ENCODE measurements around the gene HS3ST3A1.

Gene HS3ST3A1

GRCh38 chr17:13542636-13543035 is 59.1 kb downstream of the HS3ST3A1 start:
- H3K36me3 ChIP-seq (replicated peaks; ENCODE audit: insufficient read depth, low read length) = no peaks in the 10 kb centered on the region
- H3K9ac ChIP-seq (ENCODE audit: low read length) = no peak overlapping the region
- H3K27ac ChIP-seq (ENCODE audit: low read length) = no peak overlapping the region
- H3K4me2 ChIP-seq (ENCODE audit: low read depth, low read length) = no peak overlapping the region
- no peaks in the 10 kb centered on the region for H3K27me3 ChIP-seq (replicated peaks; ENCODE audit: insufficient read depth, low read length)
- no peaks in the 10 kb centered on the region for H3K79me2 ChIP-seq (ENCODE audit: low read length)
- no peaks in the 10 kb centered on the region for H3K9me2 ChIP-seq (replicated peaks; ENCODE audit: insufficient read depth, low read length)
- H3K4me1 ChIP-seq (ENCODE audit: low read length) = no peaks in the 10 kb centered on the region
- no peaks in the 10 kb centered on the region for H4K20me1 ChIP-seq (ENCODE audit: insufficient read depth, low read length)
- no peak overlapping the region for H3K4me3 ChIP-seq (ENCODE audit: low read length)
- TF ChIP-seq EZH2phosphoT487 (IDR thresholded peaks at IDR 0.05; ENCODE audit: low read length) = no peak
- TF ChIP-seq EZH2 (optimal IDR thresholded peaks at IDR 0.05; ENCODE audit: low read depth, low read length) = no peak
- no peak for TF ChIP-seq CTCF (IDR thresholded peaks at IDR 0.05; ENCODE audit: low read length)
- no peaks in the 10 kb centered on the region for H3F3A ChIP-seq (ENCODE audit: insufficient read depth, low read length)
- DNase-seq = no peak
- no peak overlapping the region for H2AFZ ChIP-seq (ENCODE audit: low read length)
- H3K9me3 ChIP-seq (replicated peaks; ENCODE audit: insufficient read depth, low read length) = no peaks in the 10 kb centered on the region

- Histone ChIP-seq H3F3A (ENCODE audit: insufficient read depth, low read length) (no peaks in the 10 kb centered on the region), H3K36me3 (replicated peaks; ENCODE audit: insufficient read depth, low read length) (no peaks in the 10 kb centered on the region), H3K27ac (ENCODE audit: low read length) (no peak overlapping the region), H3K4me2 (ENCODE audit: low read depth, low read length) (no peak overlapping the region), H3K9me3 (replicated peaks; ENCODE audit: insufficient read depth, low read length) (no peaks in the 10 kb centered on the region), H3K9me2 (replicated peaks; ENCODE audit: insufficient read depth, low read length) (no peaks in the 10 kb centered on the region), H3K4me1 (ENCODE audit: low read length) (no peaks in the 10 kb centered on the region), H3K27me3 (replicated peaks; ENCODE audit: insufficient read depth, low read length) (no peaks in the 10 kb centered on the region), H3K4me3 (ENCODE audit: low read length) (no peak overlapping the region), H4K20me1 (ENCODE audit: insufficient read depth, low read length) (no peaks in the 10 kb centered on the region), H2AFZ (ENCODE audit: low read length) (no peak overlapping the region), H3K9ac (ENCODE audit: low read length) (no peak overlapping the region), H3K79me2 (ENCODE audit: low read length) (no peaks in the 10 kb centered on the region)
- TF ChIP-seq EZH2 (optimal IDR thresholded peaks at IDR 0.05; ENCODE audit: low read depth, low read length) = no peak
- no peak for TF ChIP-seq CTCF (IDR thresholded peaks at IDR 0.05; ENCODE audit: low read length)
- no peak for TF ChIP-seq EZH2phosphoT487 (IDR thresholded peaks at IDR 0.05; ENCODE audit: low read length)
- DNase-seq = no peak
These were observed 60.7 kb downstream of the HS3ST3A1 start for GRCh38 chr17:13541032-13541480.

GRCh38 chr17:13540546-13540945 is 61.2 kb downstream of the HS3ST3A1 start:
- no peak for TF ChIP-seq CTCF (IDR thresholded peaks at IDR 0.05; ENCODE audit: low read length)
- no peak for TF ChIP-seq EZH2 (optimal IDR thresholded peaks at IDR 0.05; ENCODE audit: low read depth, low read length)
- no peak for TF ChIP-seq EZH2phosphoT487 (IDR thresholded peaks at IDR 0.05; ENCODE audit: low read length)
- Histone ChIP-seq H3F3A (ENCODE audit: insufficient read depth, low read length) (no peaks in the 10 kb centered on the region), H3K9me3 (replicated peaks; ENCODE audit: insufficient read depth, low read length) (no peaks in the 10 kb centered on the region), H3K9me2 (replicated peaks; ENCODE audit: insufficient read depth, low read length) (no peaks in the 10 kb centered on the region), H3K4me3 (ENCODE audit: low read length) (no peak overlapping the region), H3K27me3 (replicated peaks; ENCODE audit: insufficient read depth, low read length) (no peaks in the 10 kb centered on the region), H3K27ac (ENCODE audit: low read length) (no peak overlapping the region), H4K20me1 (ENCODE audit: insufficient read depth, low read length) (no peaks in the 10 kb centered on the region), H3K4me2 (ENCODE audit: low read depth, low read length) (no peak overlapping the region), H2AFZ (ENCODE audit: low read length) (no peak overlapping the region), H3K79me2 (ENCODE audit: low read length) (no peaks in the 10 kb centered on the region), H3K9ac (ENCODE audit: low read length) (no peak overlapping the region), H3K4me1 (ENCODE audit: low read length) (no peaks in the 10 kb centered on the region), H3K36me3 (replicated peaks; ENCODE audit: insufficient read depth, low read length) (no peaks in the 10 kb centered on the region)
- DNase-seq = no peak
